Trophoblast cell (in vitro differentiated cells and primary cell): Measurements from ENCODE around the gene ABCG1.
A peak's percentile ranks its signal among the peaks of the same experiment; 100 is the strongest.

ENCODE experiments used
- DNase-seq, 2 donors: peaks; one replicate each; pipeline ENCODE4 v3.0.0-alpha.2; 2016
- H2AFZ ChIP-seq: 2 replicates; pipeline ENCODE4 v1.6.1; 2013; ENCODE audit warnings: low read length, moderate library complexity, mild to moderate bottlenecking; ENCODE audit not compliant: insufficient read depth, poor library complexity
- H2AK5ac ChIP-seq: 2 replicates; pipeline ENCODE4 v1.6.1; 2013; ENCODE audit warnings: mild to moderate bottlenecking, low read length
- H2BK120ac ChIP-seq: 2 replicates; pipeline ENCODE4 v1.6.1; 2013; ENCODE audit warnings: low read length, mild to moderate bottlenecking, moderate library complexity; ENCODE audit not compliant: insufficient read depth, poor library complexity
- H2BK12ac ChIP-seq: 2 replicates; pipeline ENCODE4 v1.6.1; 2013; ENCODE audit warnings: mild to moderate bottlenecking, low read length, moderate library complexity
- H2BK5ac ChIP-seq: 2 replicates; pipeline ENCODE4 v1.6.1; 2013; ENCODE audit warnings: low read length, low read depth, moderate library complexity, mild to moderate bottlenecking; ENCODE audit not compliant: poor library complexity
- H3K14ac ChIP-seq: 2 replicates; pipeline ENCODE4 v1.6.1; 2013; ENCODE audit warnings: mild to moderate bottlenecking, low read length
- H3K18ac ChIP-seq: 2 replicates; pipeline ENCODE4 v1.6.1; 2013; ENCODE audit warnings: mild to moderate bottlenecking, low read length
- H3K23ac ChIP-seq: 2 replicates; pipeline ENCODE4 v1.6.1; 2013; ENCODE audit warnings: low read length
- H3K27ac ChIP-seq: 2 replicates; pipeline ENCODE4 v1.5.1; 2013; ENCODE audit warnings: low read depth, mild to moderate bottlenecking, inconsistent platforms, low read length, moderate library complexity
- H3K27me3 ChIP-seq: 2 replicates; pipeline ENCODE4 v1.6.1; 2013; ENCODE audit warnings: inconsistent platforms, mild to moderate bottlenecking, low read length, moderate library complexity; ENCODE audit not compliant: insufficient read depth
- H3K36me3 ChIP-seq, 2 experiments: 1 replicate in 1 of 2; 2 replicates in 1 of 2; pipeline ENCODE4 v1.6.1; 2013; ENCODE audit warnings: low read length in 2 of 2, mild to moderate bottlenecking in 2 of 2, moderate library complexity in 1 of 2; ENCODE audit not compliant: insufficient read depth in 2 of 2, control insufficient read depth in 1 of 2
- H3K4ac ChIP-seq: 2 replicates; pipeline ENCODE4 v1.6.1; 2013; ENCODE audit warnings: low read depth, mild to moderate bottlenecking, low read length, moderate library complexity
- H3K4me1 ChIP-seq, 2 experiments: 1 replicate in 1 of 2; 2 replicates in 1 of 2; pipeline ENCODE4 v1.6.1; 2013; ENCODE audit warnings: low read length in 2 of 2, mild to moderate bottlenecking in 2 of 2, moderate library complexity in 1 of 2; ENCODE audit not compliant: insufficient read depth in 2 of 2, control insufficient read depth in 1 of 2
- H3K4me2 ChIP-seq: 2 replicates; pipeline ENCODE4 v1.6.1; 2013; ENCODE audit warnings: inconsistent platforms, mild to moderate bottlenecking, low read length, moderate library complexity
- H3K4me3 ChIP-seq: 2 replicates; pipeline ENCODE4 v1.5.1; 2013; ENCODE audit warnings: mild to moderate bottlenecking, low read depth, low read length, inconsistent platforms
- H3K79me1 ChIP-seq: one replicate; pipeline ENCODE4 v1.6.1; 2013; ENCODE audit warnings: low read length
- H3K79me2 ChIP-seq: 2 replicates; pipeline ENCODE4 v1.6.1; 2013; ENCODE audit warnings: low read length, mild to moderate bottlenecking; ENCODE audit not compliant: control insufficient read depth, insufficient read depth, poor library complexity
- H3K9ac ChIP-seq: 2 replicates; pipeline ENCODE4 v1.6.1; 2013; ENCODE audit warnings: mild to moderate bottlenecking, low read length
- H3K9me3 ChIP-seq: 2 replicates; pipeline ENCODE4 v1.6.1; 2013; ENCODE audit warnings: low read depth, mild to moderate bottlenecking, control low read depth, inconsistent platforms, low read length; ENCODE audit not compliant: insufficient read depth
- H4K12ac ChIP-seq: 2 replicates; pipeline ENCODE4 v1.6.1; 2013; ENCODE audit warnings: low read depth, mild to moderate bottlenecking, low read length, moderate library complexity
- H4K8ac ChIP-seq: 2 replicates; pipeline ENCODE4 v1.6.1; 2013; ENCODE audit warnings: low read depth, mild to moderate bottlenecking, low read length, moderate library complexity
- H4K91ac ChIP-seq: one replicate; pipeline ENCODE4 v1.6.1; 2013; ENCODE audit warnings: low read depth, mild to moderate bottlenecking, low read length, moderate library complexity
- WGBS: extraction: QIAGEN DNeasy Blood & Tissue Kit; methylation state at CpG from one replicate; pipeline ENCODE4 v1.1.7; 2013; ENCODE audit warnings: missing lambda C conversion rate; ENCODE audit not compliant: insufficient read length, insufficient coverage; ENCODE audit errors: extremely low coverage; 5-methylcytosine and 5-hydroxymethylcytosine counted together

ABCG1 gene

GRCh38 chr21:42255825-42256224 lies 36.9 kb downstream of the ABCG1 start:
- H4K91ac ChIP-seq = no peak overlapping the region

GRCh38 chr21:42256316-42256715 lies 37.4 kb downstream of the ABCG1 start:
- no peaks in the 10 kb centered on the region for H3K27me3 ChIP-seq
- H3K4ac ChIP-seq = no peak overlapping the region
- H4K91ac ChIP-seq = no peak overlapping the region
- H3K79me1 ChIP-seq = no peaks in the 10 kb centered on the region
- H3K18ac ChIP-seq = no peak overlapping the region
- H3K14ac ChIP-seq = no peak overlapping the region
- no peak overlapping the region for H3K4me2 ChIP-seq
- DNase-seq = peak; percentile 70 to 79
- H3K9me3 ChIP-seq = peaks cover 4% of the 10 kb centered on the region
- H3K79me2 ChIP-seq = no peaks in the 10 kb centered on the region
- H2BK12ac ChIP-seq = no peak overlapping the region
- H2AK5ac ChIP-seq = no peak overlapping the region
- no peak overlapping the region for H3K23ac ChIP-seq
- H3K9ac ChIP-seq = no peak overlapping the region
- no peak overlapping the region for H4K8ac ChIP-seq
- no peak overlapping the region for H2BK5ac ChIP-seq
- no peaks in the 10 kb centered on the region for H3K36me3 ChIP-seq
- H2AFZ ChIP-seq = no peak overlapping the region
- no peaks in the 10 kb centered on the region for H3K4me1 ChIP-seq
- no peak overlapping the region for H4K12ac ChIP-seq
- no CpG with 5 or more reads among the region's 4 CpGs for WGBS
- no peak overlapping the region for H3K27ac ChIP-seq
- H2BK120ac ChIP-seq = no peak overlapping the region
- no peak overlapping the region for H3K4me3 ChIP-seq

More at GRCh38 chr21:42255825-42256224, 36.9 kb downstream of the ABCG1 start:
- H3K79me1 ChIP-seq = no peaks in the 10 kb centered on the region
- H3K14ac ChIP-seq = no peak overlapping the region
- no peaks in the 10 kb centered on the region for H3K4me1 ChIP-seq
- no peak overlapping the region for H2BK5ac ChIP-seq
- H2AFZ ChIP-seq = no peak overlapping the region
- H2BK120ac ChIP-seq = no peak overlapping the region
- no peak for DNase-seq
- H2AK5ac ChIP-seq = no peak overlapping the region
- H4K12ac ChIP-seq = no peak overlapping the region
- no peak overlapping the region for H3K4me2 ChIP-seq
- H3K36me3 ChIP-seq = no peaks in the 10 kb centered on the region
- WGBS = no CpG with 5 or more reads among the region's 4 CpGs
- H3K27ac ChIP-seq = no peak overlapping the region
- peaks cover 4% of the 10 kb centered on the region for H3K9me3 ChIP-seq
- H3K9ac ChIP-seq = no peak overlapping the region
- no peak overlapping the region for H3K4me3 ChIP-seq
- no peaks in the 10 kb centered on the region for H3K79me2 ChIP-seq
- H3K18ac ChIP-seq = no peak overlapping the region
- H3K23ac ChIP-seq = no peak overlapping the region
- no peak overlapping the region for H4K8ac ChIP-seq
- no peaks in the 10 kb centered on the region for H3K27me3 ChIP-seq
- H2BK12ac ChIP-seq = no peak overlapping the region
- H3K4ac ChIP-seq = no peak overlapping the region

- Histone ChIP-seq H3K4me2 (no peak overlapping the region), H4K91ac (no peak overlapping the region), H3K4me3 (no peak overlapping the region), H3K79me1 (no peaks in the 10 kb centered on the region), H3K27me3 (no peaks in the 10 kb centered on the region), H2BK5ac (no peak overlapping the region), H3K18ac (no peak overlapping the region), H4K12ac (no peak overlapping the region), H3K79me2 (no peaks in the 10 kb centered on the region), H2AK5ac (no peak overlapping the region), H3K14ac (no peak overlapping the region), H3K36me3 (no peaks in the 10 kb centered on the region), H3K4ac (no peak overlapping the region), H2BK120ac (no peak overlapping the region), H3K9ac (no peak overlapping the region), H4K8ac (no peak overlapping the region), H3K9me3 (peaks cover 4% of the 10 kb centered on the region), H3K27ac (no peak overlapping the region), H2BK12ac (no peak overlapping the region), H3K23ac (no peak overlapping the region), H3K4me1 (no peaks in the 10 kb centered on the region), H2AFZ (no peak overlapping the region)
- WGBS = no CpG with 5 or more reads among the region's 12 CpGs
- DNase-seq = peak; percentile 96 to 98
Measured at GRCh38 chr21:42257091-42257765, 38.3 kb downstream of the ABCG1 start.

- peak; percentile 39 to 69 for DNase-seq
- H3K79me2 ChIP-seq = no peaks in the 10 kb centered on the region
- no peaks in the 10 kb centered on the region for H3K36me3 ChIP-seq
- no peak overlapping the region for H3K27ac ChIP-seq
- no peak overlapping the region for H3K4me2 ChIP-seq
- no peak overlapping the region for H3K4me3 ChIP-seq
- WGBS = no CpG with 5 or more reads among the region's 4 CpGs
- no peaks in the 10 kb centered on the region for H3K27me3 ChIP-seq
- H3K4me1 ChIP-seq = peaks cover 4 to 6% of the 10 kb centered on the region in 2 experiments
- no peak overlapping the region for H2AFZ ChIP-seq
- no peak overlapping the region for H3K14ac ChIP-seq
- no peak overlapping the region for H2AK5ac ChIP-seq
- no peak overlapping the region for H4K91ac ChIP-seq
- H3K9me3 ChIP-seq = peaks cover 4% of the 10 kb centered on the region
- no peak overlapping the region for H2BK5ac ChIP-seq
- no peak overlapping the region for H4K12ac ChIP-seq
- H3K9ac ChIP-seq = no peak overlapping the region
- no peak overlapping the region for H2BK120ac ChIP-seq
- no peaks in the 10 kb centered on the region for H3K79me1 ChIP-seq
- no peak overlapping the region for H3K23ac ChIP-seq
- H2BK12ac ChIP-seq = no peak overlapping the region
- H3K4ac ChIP-seq = no peak overlapping the region
- H4K8ac ChIP-seq = no peak overlapping the region
- no peak overlapping the region for H3K18ac ChIP-seq
Measured at GRCh38 chr21:42258150-42258884, 39.4 kb downstream of the ABCG1 start.
